A172 (cell line): ENCODE data around the gene ALG1. TPM values are rescaled to one million over a fixed set of nuclear protein-coding genes. Genes with fewer than 3 reads are reported as not detected.

Source experiments
- DNase-seq: peaks from one replicate; pipeline ENCODE4 v3.0.0-alpha.2; 2015; ENCODE audit warnings: low spot score
- total RNA-seq: library from RNA; depleted of rRNA; stranded (reverse); fragments of >200 nt; shearing (Covaris generic); gene quantifications from 2 replicates; pipeline ENCODE4 v1.2.3, GENCODE V29; 2014

Gene ALG1
- total RNA-seq, 1 experiment from 2014 or later: 48.8 TPM

DNA sequence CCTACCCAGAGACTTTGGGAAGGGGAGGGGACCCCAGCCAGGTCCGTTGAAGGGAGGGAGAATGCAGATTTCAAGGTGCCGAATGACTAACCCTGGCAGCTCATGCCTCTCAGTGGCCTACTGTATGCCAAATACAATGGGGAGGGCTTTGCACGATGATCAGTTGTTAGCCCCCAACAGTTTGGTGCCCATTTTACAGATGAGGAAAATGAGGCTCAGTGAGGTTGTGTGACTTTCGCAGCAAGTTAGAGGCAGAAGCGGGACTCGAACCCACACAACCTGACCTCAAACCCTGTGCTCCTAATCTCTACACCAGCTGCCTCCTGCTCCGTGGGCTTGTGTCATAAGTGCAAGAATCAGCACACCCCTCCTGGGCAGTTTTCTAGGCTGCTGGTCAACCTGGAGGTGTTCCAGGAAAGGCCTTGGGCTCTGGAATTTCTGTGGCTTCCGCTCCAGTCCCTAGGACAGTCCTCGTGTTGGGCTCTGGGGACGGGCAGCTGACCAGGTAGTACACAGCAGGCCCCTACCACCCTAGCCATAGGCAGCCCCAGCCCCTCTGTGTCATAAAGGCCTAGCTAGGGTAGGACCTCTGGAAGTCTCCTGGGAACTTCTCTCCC, 26.0 kb upstream of the ALG1 start:
- DNase-seq: no peak

GRCh38 chr16:5046914-5047313, 24.7 kb upstream of the ALG1 start:
- DNase-seq: no peak

DNA sequence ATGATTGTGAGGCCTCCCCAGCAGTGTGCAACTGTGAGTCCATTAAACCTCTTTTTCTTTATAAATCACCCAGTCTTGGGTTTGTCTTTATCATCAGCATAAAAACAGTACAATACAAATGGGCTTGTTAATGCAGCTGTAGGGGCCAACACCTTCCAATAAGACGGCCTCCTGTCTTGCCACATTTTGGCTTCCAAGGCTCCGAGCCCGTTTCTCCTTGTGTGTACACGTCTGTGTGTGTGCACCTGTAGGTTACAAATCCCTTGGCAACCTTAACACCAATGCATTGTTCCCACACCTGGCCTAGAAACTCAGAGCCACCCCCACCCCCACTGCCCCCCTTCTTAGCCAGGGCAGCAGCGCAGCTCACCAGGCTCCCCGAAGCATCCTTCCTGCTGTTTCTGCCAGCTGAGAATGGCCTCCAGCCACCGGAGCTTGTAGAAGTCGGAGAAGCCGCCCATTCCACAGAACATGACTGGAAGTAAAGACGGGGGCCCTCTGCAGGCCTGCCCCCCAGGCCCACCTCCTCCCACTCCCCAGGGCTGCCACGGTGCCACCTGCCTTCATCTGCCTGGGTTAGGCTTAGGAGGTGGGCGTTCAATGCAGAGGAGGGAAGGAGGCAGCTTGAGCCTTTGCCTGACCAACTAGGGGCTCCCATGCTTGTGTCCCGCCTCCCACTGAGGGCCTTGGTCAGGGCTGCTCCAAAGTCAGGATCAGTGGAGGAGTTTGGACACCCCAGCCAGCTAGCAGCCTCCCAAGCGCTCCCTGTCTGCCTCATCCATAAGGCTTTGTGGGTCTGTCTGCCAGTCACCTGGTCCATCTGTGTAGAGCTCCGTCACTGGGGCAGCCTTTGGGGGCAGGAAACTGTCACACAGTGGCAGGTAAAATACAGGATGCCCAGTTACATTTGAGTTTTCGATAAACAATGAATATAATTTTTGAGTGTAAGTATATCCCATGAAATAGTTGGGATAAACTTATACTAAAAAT, 16.5 kb upstream of the ALG1 start:
- no peak for DNase-seq

DNA sequence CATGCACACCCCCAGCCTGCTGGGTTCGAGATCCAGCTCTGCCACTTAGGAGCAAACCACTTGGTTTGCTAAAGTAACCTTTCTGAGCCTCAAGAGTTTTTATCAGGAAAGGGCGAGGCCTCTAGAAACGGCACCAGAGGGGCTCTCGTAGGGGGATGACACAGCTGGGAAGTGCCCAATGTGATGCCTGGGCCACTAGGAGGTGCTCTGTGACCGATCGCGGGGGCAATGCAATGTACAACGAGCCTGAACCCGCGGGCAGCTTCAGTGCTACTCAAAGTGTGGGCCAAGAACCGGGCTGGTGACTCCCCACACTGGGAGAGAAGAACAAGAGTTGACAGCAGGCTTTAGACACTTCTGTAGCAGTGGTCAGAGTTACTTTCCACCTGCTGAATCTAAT, 15.3 kb upstream of the ALG1 start:
- DNase-seq: no peak

GRCh38 chr16:5058476-5058875, 13.2 kb upstream of the ALG1 start:
- no peak for DNase-seq

DNA sequence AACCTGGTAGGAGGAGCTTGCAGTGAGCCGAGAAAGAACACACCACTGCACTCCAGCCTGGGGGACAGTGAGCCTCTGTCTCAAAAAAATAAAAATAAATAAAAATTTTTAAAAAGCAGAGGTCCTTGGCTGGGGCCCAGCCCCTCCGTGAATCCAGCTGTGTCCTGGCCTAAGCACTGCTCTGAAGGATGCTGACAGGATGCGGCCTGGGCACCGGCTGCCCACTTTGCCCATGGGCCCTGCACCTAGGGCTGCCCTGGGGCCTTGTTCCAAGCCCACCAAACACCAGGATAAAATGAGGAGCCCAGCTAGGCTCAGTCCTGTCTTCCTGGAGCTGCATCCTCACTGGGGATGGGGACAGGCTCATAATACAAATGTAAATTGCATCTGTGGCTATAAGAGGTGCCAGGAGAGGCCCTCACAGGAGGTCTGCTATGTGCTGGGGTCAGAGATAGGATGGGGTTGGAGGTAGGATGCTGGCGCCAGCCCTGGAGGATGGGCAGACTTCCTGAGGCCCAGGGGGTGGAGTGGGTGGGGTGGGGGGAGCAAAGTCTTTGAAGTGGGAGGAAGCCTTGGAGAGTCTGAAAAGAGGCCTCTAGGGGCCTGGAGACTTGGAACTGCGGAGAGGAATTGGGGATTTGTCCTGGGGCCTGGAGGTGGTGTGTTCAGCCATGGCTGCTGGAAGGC, 12.1 kb upstream of the ALG1 start:
- no peak for DNase-seq

GRCh38 chr16:5060073-5060641, 11.5 kb upstream of the ALG1 start:
- no peak for DNase-seq

DNA sequence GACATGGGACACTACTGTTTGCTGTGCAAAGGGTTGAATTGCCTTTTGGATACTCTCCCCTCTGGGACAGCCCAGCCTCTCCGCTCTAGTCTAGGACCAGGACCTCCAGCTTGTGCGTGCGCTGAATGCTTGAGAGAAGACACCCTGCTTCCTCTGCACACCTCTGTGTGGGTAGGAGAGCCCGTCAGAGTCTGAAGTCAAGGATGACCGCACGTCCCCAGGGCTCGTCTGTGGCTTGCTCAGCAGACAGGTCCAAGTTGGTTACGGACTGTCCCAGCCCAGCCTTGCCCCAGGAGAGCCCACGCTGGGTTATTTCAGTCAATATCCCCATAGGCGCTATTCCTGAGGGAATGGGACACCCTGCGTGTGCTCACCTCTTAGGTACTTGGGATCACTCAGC, 9.6 kb upstream of the ALG1 start:
- DNase-seq: no peak

- no peak for DNase-seq
Measured at GRCh38 chr16:5062790-5063765, 8.6 kb upstream of the ALG1 start.

GRCh38 chr16:5064915-5065314, 6.7 kb upstream of the ALG1 start:
- DNase-seq: no peak

DNA sequence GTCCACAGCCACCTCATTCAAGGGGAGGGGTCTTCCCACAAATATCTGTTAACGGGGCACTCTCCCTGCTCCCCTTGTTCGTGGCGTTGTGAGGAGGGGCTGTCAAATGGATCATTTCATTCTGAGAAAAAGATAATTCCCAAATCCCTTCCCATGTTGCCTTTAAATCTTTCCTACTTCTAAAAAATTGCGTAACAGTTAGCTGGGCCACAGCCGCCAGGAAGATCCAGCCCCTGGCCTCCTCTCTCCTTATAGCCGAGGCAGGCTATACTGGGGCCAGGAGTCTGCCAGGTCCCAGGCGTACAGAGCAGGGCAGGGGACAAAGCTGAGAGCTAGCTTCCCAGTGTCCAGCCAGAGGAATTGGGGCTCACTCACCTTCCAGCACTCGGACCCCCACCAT, 6.3 kb upstream of the ALG1 start:
- no peak for DNase-seq

- DNase-seq: no peak
Measured at GRCh38 chr16:5065813-5066212, 5.8 kb upstream of the ALG1 start, which contains the start of gene C16orf89. TSS of gene C16orf89 (minus strand) at chr16:5065956. CDS start at chr16:5065908, 48 bp downstream.

- no peak for DNase-seq
Measured at GRCh38 chr16:5066511-5066910, 5.1 kb upstream of the ALG1 start.

GRCh38 chr16:5069048-5069447, 2.6 kb upstream of the ALG1 start:
- no peak for DNase-seq

DNA sequence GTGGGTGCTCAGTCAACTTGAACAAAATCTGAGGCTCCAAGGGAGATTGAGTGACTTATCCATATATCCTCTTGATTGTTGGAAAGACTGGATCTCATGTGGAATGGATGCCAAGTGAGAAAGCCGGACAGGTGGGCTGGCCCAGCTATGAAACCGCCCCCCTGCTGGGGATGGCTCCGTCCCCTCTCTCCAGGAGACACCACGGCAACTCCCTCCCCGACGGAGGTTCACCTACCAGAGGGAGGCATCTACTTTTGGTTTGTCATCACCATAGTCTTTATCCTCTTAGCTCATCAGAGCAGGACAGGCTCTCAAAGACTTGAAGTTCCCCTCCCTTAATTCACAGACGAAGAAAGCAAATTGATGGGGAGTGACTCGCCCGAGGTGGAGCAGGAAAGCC, 1.8 kb upstream of the ALG1 start:
- DNase-seq: no peak

GRCh38 chr16:5070431-5071186, 1.0 kb upstream of the ALG1 start:
- DNase-seq: no peak

DNA sequence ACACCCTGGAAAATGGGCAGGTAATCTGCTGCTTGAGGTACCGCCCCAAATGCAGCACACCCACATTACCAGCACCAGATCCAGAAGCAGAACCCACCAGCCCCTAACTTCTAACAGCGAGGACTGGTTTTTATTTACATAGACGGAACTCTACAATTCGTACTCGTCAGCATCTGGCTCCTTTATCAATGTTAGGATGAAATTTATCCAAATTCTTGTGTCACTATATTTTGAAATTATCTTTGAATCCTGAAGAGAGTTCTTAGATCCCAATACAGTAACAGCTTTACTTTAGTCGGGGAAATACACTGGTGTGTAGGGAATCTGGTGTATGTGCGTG, 332 bp upstream of the ALG1 start:
- DNase-seq: no peak

DNA sequence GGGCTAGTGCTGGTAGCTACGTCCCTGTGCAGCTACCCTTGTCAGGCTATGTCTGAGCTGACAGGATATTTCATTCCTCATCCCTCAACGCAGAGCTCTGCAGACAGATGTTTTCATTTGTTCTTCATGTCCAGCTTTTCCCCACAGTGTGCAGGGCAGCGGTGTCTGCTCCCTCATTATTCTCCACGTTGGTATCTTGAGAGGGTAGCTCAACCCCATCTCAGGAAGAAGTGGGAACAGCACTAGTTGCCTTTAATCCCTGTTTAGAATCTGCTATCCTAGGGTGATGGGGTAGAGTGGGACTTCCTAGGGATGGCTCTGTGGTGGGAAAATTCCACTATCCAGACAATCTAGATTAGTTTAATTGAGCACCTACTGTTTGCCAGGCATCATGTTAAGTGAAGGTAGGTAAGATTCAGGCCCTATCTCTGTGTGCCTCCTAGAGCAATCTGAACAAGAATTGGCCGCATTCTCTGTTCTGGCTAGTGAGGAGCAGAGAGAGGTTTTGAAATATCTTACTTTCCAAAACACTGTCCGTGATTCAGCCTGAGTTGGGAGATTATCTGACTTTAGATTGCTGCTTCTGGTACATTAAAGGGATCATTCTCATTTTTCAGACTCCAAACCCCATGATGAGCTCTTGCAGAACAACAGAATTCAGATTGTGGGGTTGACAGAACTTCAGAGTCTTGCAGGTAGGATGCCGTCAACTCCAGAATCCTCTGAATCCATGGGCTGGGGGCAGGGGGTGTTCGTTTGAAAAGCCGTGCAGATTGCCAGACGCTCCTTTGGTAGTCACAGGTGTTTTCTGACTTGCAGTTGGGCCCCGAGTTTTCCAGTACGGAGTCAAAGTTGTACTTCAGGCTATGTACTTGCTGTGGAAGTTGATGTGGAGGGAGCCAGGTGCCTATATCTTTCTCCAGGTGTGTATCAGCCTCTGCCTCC, 963 bp downstream of the ALG1 start:
- DNase-seq: no peak

GRCh38 chr16:5073279-5073629, 1.6 kb downstream of the ALG1 start:
- no peak for DNase-seq
